ENCODE measurements around the gene SERF2.
"Not testable (repeated sequence)": the region's sequence is repeated elsewhere in the genome, so short reads cannot be mapped to it uniquely, and the experiment has no call there.

SERF2 gene

GRCh38 chr15:43799945-43800285 is 7.8 kb downstream of the SERF2 start, which contains the start of gene SERINC4:
TSS of gene SERINC4 (minus strand) at chr15:43800220. CDS start at chr15:43799986, 234 bp downstream.
- no peak for TF ChIP-seq CTCF (IDR thresholded peaks at IDR 0.05; ENCODE audit: low read length, missing control alignments)
- DNase-seq (ENCODE audit: low read depth), result no peak
- peak within 1 kb of the TSS; percentile 99 for H3K4me3 ChIP-seq (replicated peaks; ENCODE audit: low read depth, low read length)

GRCh38 chr15:43800286-43801141 is 8.4 kb downstream of the SERF2 start, which contains the start of gene HYPK:
TSS of gene HYPK (plus strand) at chr15:43800599. CDS start at chr15:43800623, 24 bp downstream.
- no peak for TF ChIP-seq CTCF (IDR thresholded peaks at IDR 0.05; ENCODE audit: low read length, missing control alignments)
- DNase-seq (ENCODE audit: low read depth), result peak; percentile 89
- H3K4me3 ChIP-seq (replicated peaks; ENCODE audit: low read depth, low read length), result peak within 1 kb of the TSS; percentile 99

- H3K4me3 ChIP-seq (replicated peaks; ENCODE audit: low read depth, low read length); DNase-seq (ENCODE audit: low read depth): not testable (repeated sequence)
Measured at GRCh38 chr15:43802676-43803075, 10.6 kb downstream of the SERF2 start.

- H3K4me3 ChIP-seq (replicated peaks; ENCODE audit: low read depth, low read length), result no peak overlapping the region
- no peak for TF ChIP-seq CTCF (IDR thresholded peaks at IDR 0.05; ENCODE audit: low read length, missing control alignments)
- no peak for DNase-seq (ENCODE audit: low read depth)
Measured at GRCh38 chr15:43808435-43808950, 16.4 kb downstream of the SERF2 start.

- H3K4me3 ChIP-seq (replicated peaks; ENCODE audit: low read depth, low read length), result no peak overlapping the region
- no peak for TF ChIP-seq CTCF (IDR thresholded peaks at IDR 0.05; ENCODE audit: low read length, missing control alignments)
- no peak for DNase-seq (ENCODE audit: low read depth)
Measured at GRCh38 chr15:43808960-43809678, 17.0 kb downstream of the SERF2 start.

GRCh38 chr15:43815064-43815463 is 22.9 kb downstream of the SERF2 start:
- not testable (repeated sequence) for DNase-seq (ENCODE audit: low read depth); H3K4me3 ChIP-seq (replicated peaks; ENCODE audit: low read depth, low read length)

- DNase-seq (ENCODE audit: low read depth), result no peak
- H3K4me3 ChIP-seq (replicated peaks; ENCODE audit: low read depth, low read length), result no peak overlapping the region
- TF ChIP-seq CTCF (IDR thresholded peaks at IDR 0.05; ENCODE audit: low read length, missing control alignments), result no peak
Measured at GRCh38 chr15:43821505-43821904, 29.4 kb downstream of the SERF2 start.
